OCI-LY1 (cell line): Measurements from ENCODE around the gene PRSS57.

ENCODE experiments used
- H2AFZ ChIP-seq: fragments of 200-600 bp; sonication (generic), shearing (Covaris generic); 2 replicates; pipeline ENCODE4 v1.6.0; 2014; ENCODE audit warnings: antibody characterized with exemption, mild to moderate bottlenecking, low read length
- H3F3A ChIP-seq: fragments of 200-600 bp; sonication (generic), shearing (Covaris generic); 2 replicates; pipeline ENCODE4 v1.6.0; 2014; ENCODE audit warnings: mild to moderate bottlenecking, antibody characterized with exemption, low read length, moderate library complexity; ENCODE audit not compliant: insufficient read depth
- H3K27ac ChIP-seq: fragments of 200-600 bp; sonication (generic); 2 replicates; pipeline ENCODE4 v1.5.1; 2014; ENCODE audit warnings: low read length, mixed run types, mild to moderate bottlenecking, low read depth; ENCODE audit not compliant: poor library complexity, severe bottlenecking
- H3K27me3 ChIP-seq: fragments of 200-600 bp; sonication (generic); 2 replicates; pipeline ENCODE4 v1.6.0; 2014; ENCODE audit warnings: antibody characterized with exemption, mild to moderate bottlenecking, low read length, moderate library complexity; ENCODE audit not compliant: insufficient read depth
- H3K36me3 ChIP-seq: fragments of 200-600 bp; sonication (generic); 2 replicates; pipeline ENCODE4 v1.6.1; 2014; ENCODE audit warnings: mild to moderate bottlenecking, antibody characterized with exemption, low read length, moderate library complexity, mixed read lengths; ENCODE audit not compliant: insufficient read depth
- H3K4me1 ChIP-seq: fragments of 200-600 bp; sonication (generic); 2 replicates; pipeline ENCODE4 v1.5.1; 2014; ENCODE audit warnings: mild to moderate bottlenecking, low read length, moderate library complexity; ENCODE audit not compliant: insufficient read depth, severe bottlenecking
- H3K4me2 ChIP-seq: fragments of 200-600 bp; sonication (generic), shearing (Covaris generic); 2 replicates; pipeline ENCODE4 v1.6.1; 2014; ENCODE audit warnings: low read length
- H3K4me3 ChIP-seq: fragments of 200-600 bp; sonication (generic); 2 replicates; pipeline ENCODE4 v1.5.1; 2014; ENCODE audit warnings: low read length, low read depth, mild to moderate bottlenecking, mixed read lengths; ENCODE audit not compliant: poor library complexity, severe bottlenecking
- H3K79me2 ChIP-seq: fragments of 200-600 bp; shearing (Covaris generic); 2 replicates; pipeline ENCODE4 v1.6.1; 2016; ENCODE audit warnings: mixed run types, low read length, mixed read lengths; ENCODE audit not compliant: insufficient read depth
- H3K9ac ChIP-seq: fragments of 200-600 bp; sonication (generic), shearing (Covaris generic); 2 replicates; pipeline ENCODE4 v1.6.1; 2014; ENCODE audit warnings: mild to moderate bottlenecking, low read length, mixed read lengths
- H3K9me2 ChIP-seq: fragments of 200-600 bp; sonication (generic), shearing (Covaris generic); 2 replicates; pipeline ENCODE4 v1.6.1; 2014; ENCODE audit warnings: low read depth, mild to moderate bottlenecking, low read length, mixed read lengths
- H3K9me3 ChIP-seq: fragments of 200-600 bp; shearing (Covaris generic); 2 replicates; pipeline ENCODE4 v1.6.1; 2014; ENCODE audit warnings: low read length, mixed read lengths
- H4K20me1 ChIP-seq: fragments of 200-600 bp; sonication (generic), shearing (Covaris generic); 2 replicates; pipeline ENCODE4 v1.6.0; 2016; ENCODE audit warnings: mild to moderate bottlenecking, low read length; ENCODE audit not compliant: insufficient read depth
- CTCF ChIP-seq: fragments of 200-600 bp; sonication (generic), shearing (Covaris generic); IDR thresholded peaks from 2 replicates; pipeline ENCODE4 v1.5.1; 2017; ENCODE audit warnings: mild to moderate bottlenecking, antibody characterized with exemption, low read length, moderate library complexity, mixed read lengths
- EZH2 ChIP-seq: fragments of 200-600 bp; sonication (generic), shearing (Covaris generic); IDR thresholded peaks from 2 replicates; pipeline ENCODE4 v1.8.0; 2017; ENCODE audit warnings: borderline replicate concordance, mixed run types, mild to moderate bottlenecking, antibody characterized with exemption, low read length, moderate library complexity, mixed read lengths

PRSS57 gene

GRCh38 chr19:658916-659839 lies 36.1 kb downstream of the PRSS57 start:
- peaks cover 84% of the 10 kb centered on the region for H3K79me2 ChIP-seq
- no peaks in the 10 kb centered on the region for H3K27me3 ChIP-seq
- H4K20me1 ChIP-seq: no peaks in the 10 kb centered on the region
- H3K9ac ChIP-seq: peak overlapping the region; percentile 41; the same call in 1 of the 2 replicates
- peak overlapping the region; percentile 98 for H3K4me3 ChIP-seq
- H3K4me2 ChIP-seq: peak overlapping the region; percentile 90
- peaks cover 50% of the 10 kb centered on the region for H3K4me1 ChIP-seq
- H3F3A ChIP-seq: no peaks in the 10 kb centered on the region
- H3K9me3 ChIP-seq: no peaks in the 10 kb centered on the region
- peak overlapping the region; percentile 83 for H3K27ac ChIP-seq
- no peaks in the 10 kb centered on the region for H3K9me2 ChIP-seq
- H2AFZ ChIP-seq: no peak overlapping the region
- TF ChIP-seq EZH2: no peak
- peaks cover 36% of the 10 kb centered on the region for H3K36me3 ChIP-seq

GRCh38 chr19:658059-658839 lies 37.0 kb downstream of the PRSS57 start:
- H3K27ac ChIP-seq: no peak overlapping the region
- H3K4me1 ChIP-seq: peaks cover 41% of the 10 kb centered on the region
- H3K9ac ChIP-seq: peak overlapping the region; percentile 41; the same call in 1 of the 2 replicates
- no peaks in the 10 kb centered on the region for H3K27me3 ChIP-seq
- no peaks in the 10 kb centered on the region for H3K9me3 ChIP-seq
- no peaks in the 10 kb centered on the region for H3F3A ChIP-seq
- H3K79me2 ChIP-seq: peaks cover 94% of the 10 kb centered on the region
- no peak for TF ChIP-seq EZH2
- H3K4me3 ChIP-seq: peak overlapping the region; percentile 98
- no peaks in the 10 kb centered on the region for H3K9me2 ChIP-seq
- peaks cover 45% of the 10 kb centered on the region for H3K36me3 ChIP-seq
- no peaks in the 10 kb centered on the region for H4K20me1 ChIP-seq
- peak overlapping the region; percentile 90 for H3K4me2 ChIP-seq
- no peak overlapping the region for H2AFZ ChIP-seq

- H3F3A ChIP-seq: no peaks in the 10 kb centered on the region
- peaks cover 41% of the 10 kb centered on the region for H3K4me1 ChIP-seq
- no peak overlapping the region for H2AFZ ChIP-seq
- H3K9me3 ChIP-seq: no peaks in the 10 kb centered on the region
- TF ChIP-seq CTCF (no peak), EZH2 (no peak)
- H3K4me3 ChIP-seq: no peak overlapping the region
- peaks cover 52% of the 10 kb centered on the region for H3K36me3 ChIP-seq
- no peaks in the 10 kb centered on the region for H3K9me2 ChIP-seq
- H3K79me2 ChIP-seq: peaks cover 93% of the 10 kb centered on the region
- H3K27me3 ChIP-seq: no peaks in the 10 kb centered on the region
- H3K9ac ChIP-seq: no peak overlapping the region
- H4K20me1 ChIP-seq: no peaks in the 10 kb centered on the region
- H3K4me2 ChIP-seq: peak overlapping the region; percentile 7; the same call in 1 of the 2 replicates
- no peak overlapping the region for H3K27ac ChIP-seq
Measured at GRCh38 chr19:657611-658010, 37.6 kb downstream of the PRSS57 start.
